ENCODE data around the gene WFDC13.

DNA sequence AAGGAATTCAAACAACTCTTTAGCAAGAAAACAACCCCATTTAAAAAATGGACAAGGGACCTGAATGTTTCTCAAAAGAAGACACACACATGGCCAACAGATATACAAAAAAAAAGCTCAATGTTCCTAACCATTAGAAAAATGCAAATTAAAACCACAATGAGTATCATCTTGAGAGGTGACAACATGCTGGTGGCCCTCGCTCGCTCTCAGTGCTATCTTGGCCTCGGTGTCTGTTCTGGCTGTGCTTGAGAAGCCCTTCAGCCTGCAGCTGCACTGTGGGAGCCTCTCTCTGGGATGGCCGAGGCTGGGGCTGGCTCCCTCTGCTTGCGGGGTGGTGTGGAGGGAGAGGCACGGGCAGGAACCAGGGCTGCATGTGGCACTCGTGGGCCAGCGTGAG, 33.7 kb downstream of the WFDC13 start:
- TF ChIP-seq POLR2A (IDR thresholded peaks at IDR 0.05) (no peak), CTCF (IDR thresholded peaks at IDR 0.05) (no peak)

Data from tibial nerve (tissue), 3 donors.